Nucleus accumbens (tissue), 56 donors: ENCODE data around the gene KASH5.
"Not testable (repeated sequence)": the region's sequence is repeated elsewhere in the genome, so short reads cannot be mapped to it uniquely, and the experiment has no call there.

Experiments
- DNase-seq, 56 donors: peaks; one replicate each; lab custom pipeline; 2025; lab: John Stamatoyannopoulos, UW

The KASH5 gene

GRCh38 chr19:49361438-49362047 is 26.5 kb upstream of the KASH5 start:
- peak in 2 of 56 donors; percentile 15 to 27 for DNase-seq

DNA sequence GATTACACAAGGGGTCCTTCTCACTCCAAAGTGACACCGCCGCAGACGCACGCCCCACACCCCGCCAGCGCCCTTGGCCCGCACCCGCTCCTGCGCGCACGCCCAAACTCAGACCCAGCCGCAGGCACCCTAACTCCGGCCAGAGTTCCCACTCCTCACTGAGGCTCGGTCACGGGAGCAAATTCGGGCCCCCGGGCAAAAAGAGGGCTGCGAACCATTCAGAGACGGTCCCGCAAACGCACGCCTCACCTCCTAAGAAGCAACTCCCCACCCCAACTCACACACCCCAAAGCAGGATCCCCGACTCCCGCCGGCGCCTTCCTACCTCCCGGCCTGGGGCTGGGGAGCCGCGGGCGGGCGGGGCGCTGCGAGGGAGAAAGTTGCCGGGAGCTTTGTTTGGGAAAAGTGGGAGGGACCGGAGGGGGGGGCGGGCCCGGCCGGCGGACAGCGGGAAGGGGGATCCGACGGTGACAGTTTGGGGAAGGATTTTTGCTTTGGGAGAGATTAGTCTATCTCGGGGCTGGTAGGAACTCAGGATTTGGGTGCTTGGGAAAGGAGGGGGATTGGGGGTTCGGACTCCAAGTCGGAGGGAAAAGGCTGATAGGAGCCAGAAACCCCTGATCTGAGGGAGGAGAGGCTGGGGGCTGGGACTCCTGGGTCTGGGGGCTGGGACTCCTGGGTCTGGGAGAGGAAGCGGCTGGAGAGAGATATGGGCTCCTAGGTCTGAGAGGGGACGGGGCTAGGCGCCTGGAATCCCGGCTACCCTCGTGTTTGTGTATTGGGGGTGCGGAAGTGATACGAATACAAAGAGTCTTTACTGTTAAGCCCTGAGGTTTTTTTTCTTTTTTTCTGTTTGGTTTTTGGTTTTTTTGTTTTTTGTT is 25.8 kb upstream of the KASH5 start, which contains the start of gene TEAD2:
TSS of gene TEAD2 (minus strand) at position 369 of the 881 bp plus-strand sequence. CDS start 2,341 bp downstream, outside the sequence.
- peak in 2 of 56 donors; percentile 1 to 23 for DNase-seq

DNA sequence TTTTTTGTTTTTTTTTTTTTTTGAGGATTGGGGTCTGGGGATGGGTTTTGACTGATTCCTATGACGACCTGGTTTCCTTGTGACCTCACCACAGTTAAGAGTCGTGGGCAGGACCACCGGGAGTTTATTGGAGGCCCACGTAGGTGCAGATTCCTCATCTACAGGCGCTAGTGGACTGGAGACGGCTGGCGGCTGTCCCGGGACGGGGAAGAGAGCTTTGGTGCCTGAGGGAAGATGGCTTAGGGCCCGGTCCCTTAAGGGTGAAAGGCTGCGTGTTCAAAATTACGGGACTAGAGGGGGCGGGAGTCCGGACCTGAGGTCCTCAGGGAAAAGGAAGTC is 25.2 kb upstream of the KASH5 start:
- no peak for DNase-seq

DNA sequence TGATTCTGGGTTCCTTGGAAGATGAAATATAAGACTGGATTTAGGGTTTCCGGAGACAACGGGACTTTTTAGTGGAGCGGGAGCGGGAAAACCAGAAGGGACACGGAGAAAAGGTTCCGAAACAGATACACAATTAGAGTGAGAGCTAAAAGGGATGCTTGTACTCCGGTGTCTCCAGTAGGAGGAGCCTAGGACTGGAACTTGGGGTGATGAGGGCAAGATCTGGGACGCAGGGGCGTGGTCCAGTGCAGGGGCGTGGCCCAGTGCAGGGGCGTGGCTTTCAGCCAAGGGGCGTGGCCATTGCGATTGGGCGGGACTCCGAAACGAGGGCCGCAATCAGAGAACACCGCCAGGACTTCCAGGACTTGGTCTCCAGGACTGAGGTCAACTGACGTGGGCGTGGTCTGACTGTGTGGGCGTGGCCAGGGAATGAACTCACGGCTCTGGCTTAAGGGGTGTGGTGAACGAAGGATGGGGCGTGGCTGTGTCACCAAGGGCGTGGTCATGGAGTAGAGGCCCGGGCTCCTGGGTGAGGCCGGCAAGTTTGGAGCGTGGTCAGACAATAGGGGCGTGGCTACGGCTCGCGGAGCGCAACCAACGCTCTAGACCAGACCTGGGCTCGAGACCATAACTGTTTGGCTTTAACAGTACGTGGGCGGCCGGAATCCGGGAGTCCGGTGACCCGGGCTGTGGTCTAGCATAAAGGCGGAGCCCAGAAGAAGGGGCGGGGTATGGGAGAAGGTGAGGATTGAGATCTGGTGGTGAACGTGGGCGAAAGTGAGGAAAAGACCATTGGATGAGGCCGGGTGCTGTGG is 24.6 kb upstream of the KASH5 start, which contains the start of gene DKKL1:
TSS of gene DKKL1 (plus strand) at position 610 of the 815 bp plus-strand sequence. CDS start at position 732, 122 bp downstream.
- DNase-seq = peak in 15 of 56 donors; percentile 2 to 72 (median 12)

DNA sequence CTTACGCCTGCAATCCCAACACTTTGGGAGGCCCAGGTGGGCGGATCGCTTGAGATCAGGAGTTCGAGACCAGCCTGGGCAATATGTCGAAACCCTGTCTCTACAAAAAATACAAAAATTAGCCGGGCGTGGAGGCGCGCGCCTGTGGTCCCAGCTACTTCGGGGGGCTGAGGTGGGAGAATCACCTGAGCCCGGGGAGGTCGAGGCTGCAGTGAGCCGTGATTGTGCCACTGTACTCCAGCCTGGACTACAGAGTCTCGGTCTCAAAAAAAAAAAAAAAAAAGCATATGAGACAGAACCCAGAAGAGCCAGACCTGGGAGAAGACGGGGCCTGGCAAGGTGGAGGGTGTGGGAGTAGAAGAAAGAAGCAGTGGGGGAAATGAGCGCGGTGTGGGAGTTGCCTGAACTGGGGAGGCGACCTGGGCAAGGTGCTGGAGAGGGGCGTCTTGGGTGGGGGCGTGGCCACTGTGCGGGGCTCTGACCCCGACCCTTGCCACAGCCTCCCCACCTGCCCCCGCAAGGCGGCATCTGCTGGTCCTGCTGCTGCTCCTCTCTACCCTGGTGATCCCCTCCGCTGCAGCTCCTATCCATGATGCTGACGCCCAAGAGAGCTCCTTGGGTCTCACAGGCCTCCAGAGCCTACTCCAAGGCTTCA is 23.8 kb upstream of the KASH5 start:
- DNase-seq = no peak

DNA sequence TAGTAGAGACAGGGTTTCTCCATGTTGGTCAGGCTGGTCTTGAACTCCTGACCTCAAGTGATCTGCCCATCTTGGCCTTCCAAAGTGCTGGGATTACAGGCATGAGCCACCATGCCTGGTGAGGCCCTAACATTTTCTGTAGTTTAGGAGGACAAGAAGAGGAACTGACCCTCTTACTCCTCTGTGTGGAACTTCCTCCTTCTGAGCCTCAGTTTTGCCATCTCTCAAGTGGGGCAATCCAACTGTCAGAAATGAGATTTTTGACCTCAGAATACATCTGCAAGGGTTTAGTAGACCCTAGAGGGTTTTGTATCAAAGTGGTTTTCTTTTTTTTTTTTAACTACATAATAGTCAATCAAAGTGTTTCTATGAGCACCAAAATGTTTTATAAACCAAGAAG is 21.9 kb upstream of the KASH5 start:
- no peak for DNase-seq

DNA sequence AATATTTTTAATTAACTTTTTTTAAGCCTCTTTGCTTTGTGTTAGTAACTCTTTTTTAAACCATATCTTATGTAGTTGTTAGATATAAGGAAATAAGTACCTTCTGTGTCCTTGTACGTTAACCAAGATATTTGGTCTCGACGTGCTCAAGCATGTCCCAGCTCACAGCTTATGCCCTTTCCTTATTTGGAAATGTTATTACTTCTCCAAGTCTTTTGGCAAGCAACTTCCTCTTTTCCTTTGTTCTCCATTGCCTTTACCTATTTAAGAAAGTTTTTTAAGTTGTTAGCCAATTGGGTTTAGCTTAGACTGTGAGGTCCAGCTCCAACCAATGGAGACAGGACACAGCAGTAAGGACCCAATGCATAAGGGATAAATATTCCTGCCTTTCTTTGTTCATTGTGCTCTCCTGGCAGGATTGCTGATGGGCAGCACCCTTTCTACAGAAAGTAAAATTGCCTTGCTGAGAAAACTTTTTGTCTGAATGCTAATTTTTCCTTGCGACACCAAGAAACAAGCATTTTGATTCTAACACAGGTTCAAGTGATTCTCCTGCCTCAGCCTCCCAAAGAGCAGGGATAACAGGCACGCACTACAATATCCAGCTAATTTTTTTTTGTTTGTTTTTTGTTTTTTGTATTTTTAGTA is 19.2 kb upstream of the KASH5 start:
- DNase-seq = no peak

DNA sequence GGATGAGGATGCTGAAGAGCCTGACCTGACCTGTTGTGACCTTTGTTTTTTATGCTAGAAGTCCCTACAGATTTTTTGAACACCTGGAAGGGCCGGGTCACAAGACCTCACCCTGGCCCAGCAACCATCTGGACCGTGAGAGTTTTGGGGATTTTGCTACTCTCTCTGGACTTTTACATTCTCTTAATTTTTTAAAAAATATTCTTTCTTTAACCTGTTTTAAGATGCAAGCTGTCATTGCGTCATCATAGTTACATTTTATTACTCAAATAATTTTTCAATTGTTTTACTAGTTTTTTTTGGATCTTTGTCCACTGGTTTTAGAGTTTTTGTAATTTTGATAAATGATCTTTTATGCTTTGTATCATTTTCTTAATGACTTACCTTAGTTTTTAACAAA is 16.9 kb upstream of the KASH5 start:
- no peak for DNase-seq

DNA sequence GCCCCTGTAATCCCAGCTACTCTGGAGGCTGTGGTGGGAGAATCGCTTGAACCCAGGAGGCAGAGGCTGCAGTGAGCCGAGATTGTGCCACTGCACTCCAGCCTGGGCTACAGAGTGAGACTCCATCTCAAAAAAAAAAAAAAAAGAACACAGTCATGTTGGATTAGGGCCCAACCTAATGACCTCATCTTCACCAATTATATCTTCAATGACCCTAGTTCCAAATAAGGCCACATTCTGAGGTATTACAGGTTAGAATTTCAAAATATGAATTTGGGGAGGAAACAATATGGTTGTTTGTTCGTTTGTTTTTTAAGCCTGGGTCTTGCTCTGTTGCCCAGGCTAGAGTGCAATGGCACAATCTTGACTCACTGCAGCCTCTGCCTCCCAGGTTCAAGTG is 14.9 kb upstream of the KASH5 start:
- DNase-seq = not testable (repeated sequence)

- no peak for DNase-seq
Observed at GRCh38 chr19:49374665-49375434, 13.2 kb upstream of the KASH5 start.

GRCh38 chr19:49378512-49378911 is 9.5 kb upstream of the KASH5 start:
- DNase-seq = no peak

- no peak for DNase-seq
Observed at GRCh38 chr19:49380391-49380790, 7.7 kb upstream of the KASH5 start.

GRCh38 chr19:49382639-49383038 is 5.4 kb upstream of the KASH5 start:
- no peak for DNase-seq

- DNase-seq = no peak
Observed at GRCh38 chr19:49383599-49383998, 4.5 kb upstream of the KASH5 start.

DNA sequence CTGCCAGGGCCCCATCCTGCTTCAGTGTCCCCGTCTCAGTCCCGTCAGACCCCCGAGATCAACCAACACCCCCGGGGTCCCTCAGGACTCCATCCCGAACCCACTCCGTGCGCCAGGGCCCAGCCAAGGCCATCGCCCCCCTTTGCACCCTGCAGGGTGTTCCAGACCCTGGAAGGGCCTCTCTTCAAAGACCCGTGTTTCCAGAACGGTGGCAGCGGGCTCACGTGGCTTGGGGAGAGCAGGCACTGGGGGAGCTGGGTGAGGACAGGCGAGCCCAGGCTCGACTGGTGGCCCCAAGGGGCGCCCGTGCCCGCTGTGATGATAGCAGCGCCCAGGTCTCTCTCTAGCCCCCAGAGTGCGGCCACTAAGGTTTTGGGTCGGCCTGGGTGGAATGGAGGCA is 1.4 kb downstream of the KASH5 start:
- DNase-seq = no peak

- DNase-seq = no peak
Observed at GRCh38 chr19:49390131-49390928, 2.3 kb downstream of the KASH5 start.

- no peak for DNase-seq
Observed at GRCh38 chr19:49390929-49391359, 2.9 kb downstream of the KASH5 start.
